ENCODE measurements around the gene RECK. TPM values are rescaled to one million over a fixed set of nuclear protein-coding genes. Genes with fewer than 3 reads are reported as not detected.
"Not testable (repeated sequence)": the region's sequence is repeated elsewhere in the genome, so short reads cannot be mapped to it uniquely, and the experiment has no call there.

Gene RECK, protein sequence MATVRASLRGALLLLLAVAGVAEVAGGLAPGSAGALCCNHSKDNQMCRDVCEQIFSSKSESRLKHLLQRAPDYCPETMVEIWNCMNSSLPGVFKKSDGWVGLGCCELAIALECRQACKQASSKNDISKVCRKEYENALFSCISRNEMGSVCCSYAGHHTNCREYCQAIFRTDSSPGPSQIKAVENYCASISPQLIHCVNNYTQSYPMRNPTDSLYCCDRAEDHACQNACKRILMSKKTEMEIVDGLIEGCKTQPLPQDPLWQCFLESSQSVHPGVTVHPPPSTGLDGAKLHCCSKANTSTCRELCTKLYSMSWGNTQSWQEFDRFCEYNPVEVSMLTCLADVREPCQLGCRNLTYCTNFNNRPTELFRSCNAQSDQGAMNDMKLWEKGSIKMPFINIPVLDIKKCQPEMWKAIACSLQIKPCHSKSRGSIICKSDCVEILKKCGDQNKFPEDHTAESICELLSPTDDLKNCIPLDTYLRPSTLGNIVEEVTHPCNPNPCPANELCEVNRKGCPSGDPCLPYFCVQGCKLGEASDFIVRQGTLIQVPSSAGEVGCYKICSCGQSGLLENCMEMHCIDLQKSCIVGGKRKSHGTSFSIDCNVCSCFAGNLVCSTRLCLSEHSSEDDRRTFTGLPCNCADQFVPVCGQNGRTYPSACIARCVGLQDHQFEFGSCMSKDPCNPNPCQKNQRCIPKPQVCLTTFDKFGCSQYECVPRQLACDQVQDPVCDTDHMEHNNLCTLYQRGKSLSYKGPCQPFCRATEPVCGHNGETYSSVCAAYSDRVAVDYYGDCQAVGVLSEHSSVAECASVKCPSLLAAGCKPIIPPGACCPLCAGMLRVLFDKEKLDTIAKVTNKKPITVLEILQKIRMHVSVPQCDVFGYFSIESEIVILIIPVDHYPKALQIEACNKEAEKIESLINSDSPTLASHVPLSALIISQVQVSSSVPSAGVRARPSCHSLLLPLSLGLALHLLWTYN
- 2.0 TPM for total RNA-seq

DNA sequence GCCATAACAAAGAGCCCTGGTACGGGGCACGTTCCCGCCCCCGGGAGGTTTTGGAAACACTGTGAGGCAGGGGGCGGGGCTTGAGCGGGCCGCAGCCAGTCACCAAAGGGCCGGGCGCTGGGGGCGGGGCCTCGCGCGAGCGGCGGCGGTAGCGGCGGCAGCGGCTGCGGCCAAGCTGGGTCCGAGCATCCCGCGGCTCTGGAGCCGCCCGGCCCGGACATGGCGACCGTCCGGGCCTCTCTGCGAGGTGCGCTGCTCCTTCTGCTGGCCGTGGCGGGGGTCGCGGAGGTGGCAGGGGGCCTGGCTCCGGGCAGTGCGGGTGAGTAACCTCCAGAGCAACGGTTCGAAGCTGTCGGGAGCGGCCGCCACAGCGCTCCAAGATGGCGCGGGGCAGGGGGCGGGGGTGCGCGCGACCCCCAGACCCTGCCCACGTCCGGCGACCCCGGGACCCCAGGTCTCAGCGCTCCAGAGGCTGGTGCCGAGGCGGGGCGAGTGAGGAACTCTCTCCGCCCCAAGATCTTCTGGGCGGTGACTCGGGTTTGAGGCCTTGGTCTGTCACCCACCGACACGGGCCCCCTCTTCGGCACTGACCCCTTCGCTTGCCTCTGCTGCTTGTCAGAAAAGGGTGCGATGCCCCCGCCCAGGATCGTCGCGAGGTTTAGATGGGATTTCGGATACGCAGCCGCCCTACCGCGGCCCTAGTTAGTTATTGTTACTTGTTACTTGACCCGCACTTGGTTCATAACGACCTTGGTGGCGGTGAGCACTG, at the start of gene RECK:
RECK (plus strand) TSS at position 134 of the 769 bp plus-strand sequence; CDS start at position 220, 86 bp downstream.
- DNase-seq (ENCODE audit: low spot score) (peak; percentile 82), ATAC-seq (peak; percentile 98)

- ATAC-seq (no peak), DNase-seq (ENCODE audit: low spot score) (no peak)
Measured at GRCh38 chr9:35990155-35990554, 46.6 kb upstream of the RECK start.

GRCh38 chr9:35993136-35993535, 43.6 kb upstream of the RECK start:
- ATAC-seq = not testable (repeated sequence)

GRCh38 chr9:35993976-35994720, 42.6 kb upstream of the RECK start:
- ATAC-seq = no peak

More at GRCh38 chr9:35993136-35993535, 43.6 kb upstream of the RECK start:
- DNase-seq (ENCODE audit: low spot score) = not testable (repeated sequence)

GRCh38 chr9:35994959-35995358, 41.8 kb upstream of the RECK start:
- no peak for ATAC-seq
- no peak for DNase-seq (ENCODE audit: low spot score)

More at GRCh38 chr9:35993976-35994720, 42.6 kb upstream of the RECK start:
- DNase-seq (ENCODE audit: low spot score) = no peak

- no peak for DNase-seq (ENCODE audit: low spot score)
- ATAC-seq = no peak
Measured at GRCh38 chr9:35996358-35996970, 40.2 kb upstream of the RECK start.

DNA sequence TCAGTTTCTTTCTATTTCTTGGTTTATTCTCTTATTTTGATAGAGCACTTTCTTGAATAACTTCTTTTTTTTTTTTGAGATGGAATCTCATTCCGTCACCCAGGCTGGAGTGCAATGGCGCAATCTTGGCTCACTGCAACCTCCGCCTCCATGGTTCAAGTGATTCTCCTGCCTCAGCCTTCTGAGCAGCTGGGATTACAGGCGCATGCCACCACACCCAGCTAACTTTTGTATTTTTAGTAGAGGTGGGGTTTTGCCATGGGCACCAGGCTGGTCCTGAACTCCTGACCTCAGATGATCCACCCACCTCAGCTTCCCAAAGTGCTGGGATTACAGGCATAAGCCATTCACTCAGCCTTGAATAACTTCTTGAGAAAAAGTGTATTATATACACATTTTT, 39.7 kb upstream of the RECK start:
- ATAC-seq; DNase-seq (ENCODE audit: low spot score): not testable (repeated sequence)

DNA sequence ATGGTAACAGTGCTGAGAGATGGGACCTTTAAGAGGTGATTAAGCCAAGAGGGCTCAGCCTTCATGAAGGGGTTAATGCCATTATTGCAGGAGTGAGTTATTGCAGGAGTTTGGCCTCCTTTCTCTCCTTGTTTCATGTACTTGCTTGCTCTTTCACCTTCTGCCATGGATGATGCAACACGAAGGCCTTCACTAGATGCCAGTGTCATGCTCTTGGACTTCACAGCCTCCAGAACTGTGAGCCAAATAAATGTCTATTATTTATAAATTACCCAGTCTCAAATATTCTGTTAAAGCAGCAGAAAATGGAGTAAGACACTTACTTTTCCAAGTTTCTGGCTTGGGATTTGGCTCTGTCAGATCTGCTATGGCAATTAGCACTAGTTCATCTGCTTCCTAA, 38.4 kb upstream of the RECK start:
- no peak for ATAC-seq
- no peak for DNase-seq (ENCODE audit: low spot score)

- ATAC-seq (no peak), DNase-seq (ENCODE audit: low spot score) (no peak)
Measured at GRCh38 chr9:36005891-36006290, 30.8 kb upstream of the RECK start.

GRCh38 chr9:36006549-36007315, 30.0 kb upstream of the RECK start:
- DNase-seq (ENCODE audit: low spot score) (no peak), ATAC-seq (no peak)

DNA sequence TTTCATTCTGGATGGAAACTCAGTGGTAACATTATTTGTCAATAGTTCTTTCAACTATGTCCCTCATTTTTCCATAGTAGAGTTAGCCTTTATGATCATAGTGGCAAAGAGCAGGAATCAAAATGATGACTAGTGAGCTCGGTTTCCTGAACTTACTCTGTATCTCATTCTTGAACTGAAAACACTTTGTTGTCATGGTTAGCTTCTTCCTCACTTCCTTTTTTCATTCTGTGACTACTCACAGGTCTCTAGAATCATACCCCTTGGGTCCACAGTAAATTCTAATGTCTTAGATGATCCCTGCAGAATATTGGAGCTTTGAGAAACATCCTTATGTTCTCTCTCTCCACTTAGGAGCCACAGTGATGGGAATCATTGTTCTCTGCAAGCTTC, 29.4 kb upstream of the RECK start:
- DNase-seq (ENCODE audit: low spot score) (no peak), ATAC-seq (no peak)

GRCh38 chr9:36007852-36008251, 28.9 kb upstream of the RECK start:
- DNase-seq (ENCODE audit: low spot score) (no peak), ATAC-seq (no peak)

DNA sequence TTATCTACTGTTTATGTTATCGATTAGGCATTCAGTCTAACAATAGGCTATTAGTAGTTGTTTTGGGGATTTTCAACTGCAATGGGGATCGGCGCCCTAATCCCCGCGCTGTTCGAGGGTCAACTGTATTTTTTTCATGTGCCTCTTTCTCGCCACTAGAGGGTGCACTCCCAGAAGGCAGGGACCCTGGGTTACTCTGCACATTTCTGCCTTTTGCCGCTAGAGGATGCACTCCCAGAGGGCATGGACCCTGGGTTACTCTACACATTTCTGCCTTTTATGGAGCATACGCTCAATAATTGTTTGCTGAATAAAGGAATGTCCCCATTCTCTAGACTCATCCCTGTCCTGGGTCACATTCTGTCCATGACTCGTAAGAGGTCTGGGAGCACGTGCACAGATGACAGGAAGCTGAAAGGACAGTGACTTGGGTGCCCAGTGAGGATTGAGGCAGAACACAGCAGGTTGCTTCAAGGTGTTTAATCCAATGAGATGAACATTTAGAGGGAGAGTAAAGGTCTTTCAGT, 27.9 kb upstream of the RECK start:
- ATAC-seq = peak; percentile 99
- DNase-seq (ENCODE audit: low spot score) = peak; percentile 58

DNA sequence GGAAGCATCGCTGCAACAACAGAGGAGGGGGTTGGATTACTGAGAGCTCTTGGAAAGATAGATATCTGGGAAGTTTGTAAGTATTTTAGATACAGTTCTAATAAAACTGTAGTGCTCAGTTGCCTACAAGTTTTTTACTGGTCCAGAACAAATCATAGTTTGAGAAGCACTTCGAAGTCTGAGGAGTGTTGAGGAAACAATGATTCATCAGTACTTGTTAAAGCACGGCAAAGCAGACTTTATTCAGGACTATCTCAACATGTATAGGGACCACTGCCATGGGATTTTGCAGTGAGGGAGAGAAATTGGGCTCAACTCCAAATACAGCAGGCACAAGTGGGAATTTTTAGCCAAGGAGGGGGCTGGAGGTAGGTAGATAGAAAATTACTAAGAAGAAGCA, 25.3 kb upstream of the RECK start:
- ATAC-seq = no peak
- DNase-seq (ENCODE audit: low spot score) = no peak

DNA sequence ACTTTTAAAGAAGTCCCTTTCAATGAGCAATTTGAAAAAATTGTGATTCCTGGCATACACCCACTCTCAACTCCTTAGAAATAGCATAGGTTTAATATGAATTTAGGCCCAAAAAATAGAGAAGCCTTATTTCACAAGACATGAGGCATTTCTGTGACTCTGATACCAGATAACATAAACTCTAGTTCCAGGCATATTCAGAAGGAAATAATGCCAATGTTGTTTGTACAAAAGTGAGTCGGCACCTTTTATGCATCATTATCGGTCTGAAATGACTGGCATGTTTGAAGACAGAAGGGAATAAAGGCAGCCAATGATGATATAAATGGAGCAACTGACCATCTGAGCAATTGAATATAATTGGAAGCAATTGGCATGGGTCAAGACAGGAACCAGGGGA, 19.4 kb upstream of the RECK start:
- DNase-seq (ENCODE audit: low spot score) (no peak), ATAC-seq (no peak)

- ATAC-seq (no peak), DNase-seq (ENCODE audit: low spot score) (no peak)
Measured at GRCh38 chr9:36018129-36018528, 18.6 kb upstream of the RECK start.

GRCh38 chr9:36018891-36019720, 17.6 kb upstream of the RECK start:
- ATAC-seq (no peak), DNase-seq (ENCODE audit: low spot score) (no peak)

- ATAC-seq = no peak
- no peak for DNase-seq (ENCODE audit: low spot score)
Measured at GRCh38 chr9:36021968-36022367, 14.7 kb upstream of the RECK start.

Data from left lobe of liver (tissue), 2 donors.